GM21360 (cell line): ENCODE measurements around the gene LMNA.
A peak's percentile ranks its signal among the peaks of the same experiment; 100 is the strongest.

Experiments used
- ATAC-seq: cut with Tn5 transposase; IDR thresholded peaks from one replicate; pipeline ENCODE4 v1.9.1; 2021; ENCODE audit warnings: mild to moderate bottlenecking, moderate library complexity; ENCODE audit not compliant: unreplicated experiment

The LMNA gene

DNA sequence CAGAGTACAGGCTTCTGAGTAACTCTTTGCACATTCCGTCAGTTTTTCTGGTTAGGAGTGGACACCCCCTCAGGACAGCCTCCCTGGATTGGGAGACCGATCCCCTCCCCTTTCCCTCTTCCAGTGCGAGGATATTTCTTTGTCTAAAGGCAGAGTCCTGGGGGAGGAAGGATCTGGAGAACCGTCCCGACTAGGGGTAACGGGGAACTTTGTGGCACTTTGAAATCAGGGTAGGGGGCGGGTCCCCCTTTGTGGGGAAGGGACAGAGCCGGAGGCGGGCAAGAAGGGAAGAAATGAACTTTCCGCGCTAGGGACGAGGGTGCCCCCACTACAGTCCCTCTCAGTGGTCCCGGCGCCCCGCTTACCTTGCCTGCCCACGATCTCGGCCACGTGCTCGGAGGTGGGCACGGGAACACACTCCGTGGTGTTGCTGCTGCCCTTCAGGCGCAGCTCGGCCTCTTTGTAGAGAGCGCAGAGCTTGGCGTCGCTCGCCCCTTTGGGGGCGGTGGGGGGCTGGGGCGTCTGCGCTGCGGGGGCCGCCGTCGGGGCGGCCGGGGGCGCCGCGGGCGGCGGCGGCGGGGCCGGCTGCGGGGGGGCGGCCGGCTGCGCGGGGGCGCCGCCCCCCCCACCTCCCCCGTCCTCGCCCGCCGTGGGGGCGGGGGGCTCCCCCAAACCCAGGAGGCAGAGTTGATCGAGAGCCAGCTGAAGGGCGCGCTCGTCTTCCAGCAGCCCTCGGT, 33.2 kb upstream of the LMNA start:
- no peak for ATAC-seq

DNA sequence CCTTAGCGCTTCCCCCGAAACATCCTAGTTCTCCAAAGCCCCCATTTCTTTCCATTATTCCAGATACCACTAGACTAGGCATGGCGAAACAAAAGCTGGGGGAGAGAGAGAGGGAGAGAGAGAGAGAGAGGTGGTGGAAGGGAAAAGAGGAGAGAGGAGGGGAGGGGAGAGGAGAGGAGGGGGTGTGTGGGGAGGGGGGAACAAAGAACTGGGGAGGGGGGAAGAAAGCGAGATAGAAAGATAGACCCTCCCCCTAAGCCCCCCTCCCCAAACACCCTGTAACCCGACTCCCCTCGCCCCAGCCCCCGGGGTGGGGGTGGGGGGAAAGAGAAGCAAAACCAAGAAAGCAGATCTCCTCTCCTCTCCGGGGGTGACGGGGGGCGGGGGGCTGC, 32.6 kb upstream of the LMNA start:
- ATAC-seq, result no peak

- no peak for ATAC-seq
Measured at GRCh38 chr1:156082309-156083091, 32.0 kb upstream of the LMNA start, which contains the start of gene MEX3A. Gene MEX3A (minus strand): TSS chr1:156082465. CDS start chr1:156081998, 467 bp downstream.

DNA sequence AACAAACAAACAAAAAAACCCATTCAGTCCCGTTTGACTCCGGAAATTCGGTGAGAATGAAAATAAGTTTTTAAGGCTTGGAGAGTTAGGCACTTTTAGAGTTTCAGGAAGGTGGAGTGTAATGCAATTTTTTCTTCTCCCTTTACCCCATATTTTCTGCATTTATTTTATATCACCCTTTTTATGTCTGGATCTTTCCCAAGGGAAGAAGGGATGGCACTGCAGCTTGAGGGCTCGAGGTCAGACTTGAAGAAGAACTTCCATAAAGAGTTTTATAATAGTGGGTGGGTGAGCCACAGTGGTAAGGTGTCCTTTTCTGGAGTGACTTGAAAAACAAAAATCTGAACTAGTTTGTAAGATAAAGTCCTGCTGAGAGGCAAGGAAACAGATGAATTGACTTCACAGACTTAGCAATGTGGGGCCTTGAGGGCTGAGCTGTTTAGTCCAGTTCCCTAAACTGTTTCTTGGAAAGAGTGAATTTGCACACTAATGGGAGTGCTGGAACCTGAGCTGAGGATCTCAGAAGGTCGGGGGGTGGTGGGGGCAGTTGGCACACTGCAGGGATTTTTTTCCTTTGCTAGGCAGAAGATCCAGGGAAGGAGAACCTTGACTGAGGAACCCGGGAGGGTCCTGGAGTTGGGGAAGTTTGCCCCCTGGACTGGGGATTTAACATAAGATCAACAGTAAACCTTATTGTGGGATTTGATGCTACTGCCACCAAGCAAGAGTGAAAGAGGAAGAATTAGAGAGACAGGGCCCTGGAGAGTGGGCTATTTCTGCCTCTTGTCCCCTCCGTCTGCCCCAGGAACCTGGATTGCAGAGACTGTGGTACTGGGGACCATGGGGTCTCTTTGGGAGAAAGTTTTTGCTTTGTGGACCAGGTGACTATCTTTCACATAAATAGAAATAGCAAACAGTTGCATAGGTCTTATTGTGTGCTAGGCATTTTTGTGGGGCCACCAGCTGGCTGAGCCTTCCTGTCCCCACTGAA, 30.4 kb upstream of the LMNA start:
- ATAC-seq, result no peak

DNA sequence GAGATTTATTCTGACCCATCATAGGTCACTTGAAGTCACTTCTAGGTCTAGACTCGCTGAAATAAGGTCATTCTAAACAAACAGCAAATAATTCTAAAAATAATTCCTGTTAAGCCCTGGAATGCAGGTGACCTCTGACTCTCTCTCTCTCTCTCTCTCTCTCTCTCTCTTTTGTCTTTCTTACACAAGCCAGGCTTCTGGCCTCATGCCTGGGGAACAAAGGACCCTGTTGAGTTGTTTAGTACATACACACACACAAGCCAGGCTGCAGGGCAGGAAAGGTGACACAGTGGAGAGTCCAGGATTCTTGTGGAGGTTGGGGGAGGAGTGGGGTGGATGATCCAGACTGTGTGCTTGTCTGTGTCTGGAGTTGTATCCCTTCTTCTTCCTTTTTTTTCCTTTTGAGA, 28.3 kb upstream of the LMNA start:
- no peak for ATAC-seq

- no peak for ATAC-seq
Measured at GRCh38 chr1:156089704-156090103, 24.8 kb upstream of the LMNA start.

GRCh38 chr1:156090138-156090839, 24.2 kb upstream of the LMNA start:
- ATAC-seq, result no peak

- no peak for ATAC-seq
Measured at GRCh38 chr1:156090840-156091188, 23.7 kb upstream of the LMNA start.

- no peak for ATAC-seq
Measured at GRCh38 chr1:156091610-156092009, 22.9 kb upstream of the LMNA start.

- no peak for ATAC-seq
Measured at GRCh38 chr1:156095906-156096508, 18.5 kb upstream of the LMNA start.

GRCh38 chr1:156096640-156097391, 17.7 kb upstream of the LMNA start:
- ATAC-seq, result peak; percentile 58

DNA sequence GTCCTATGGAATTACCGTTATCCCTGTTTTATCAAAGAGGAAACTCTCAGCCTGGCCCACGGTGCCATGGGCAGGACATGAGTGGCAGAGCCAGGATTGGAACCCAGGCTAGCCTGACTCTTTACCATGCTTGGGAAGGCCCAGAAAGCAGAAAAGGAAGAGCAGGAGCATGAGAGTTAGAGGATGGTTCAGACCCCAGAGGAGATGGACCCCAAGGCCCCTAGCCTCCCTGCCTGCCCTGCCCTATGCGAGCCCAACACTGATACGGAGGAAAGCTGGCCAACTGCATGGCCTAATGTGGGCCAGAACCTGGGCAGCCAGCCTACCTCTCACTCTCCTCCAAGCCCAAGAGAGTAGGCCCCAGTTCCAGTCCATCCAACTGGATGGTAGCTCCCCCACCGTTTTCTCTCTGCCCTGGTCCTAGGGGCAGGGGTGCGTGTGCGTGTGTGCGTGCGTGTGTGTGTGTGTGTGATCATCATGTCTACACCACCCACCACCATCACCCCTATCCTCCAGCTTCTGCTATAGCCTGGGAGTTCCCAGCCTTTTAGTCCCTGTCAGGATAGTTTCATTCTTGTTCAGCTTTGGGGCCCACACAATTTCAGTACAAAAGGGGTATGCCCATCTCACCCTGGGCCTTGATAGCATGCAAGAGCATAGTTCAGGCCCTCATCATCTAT, 16.9 kb upstream of the LMNA start:
- no peak for ATAC-seq

DNA sequence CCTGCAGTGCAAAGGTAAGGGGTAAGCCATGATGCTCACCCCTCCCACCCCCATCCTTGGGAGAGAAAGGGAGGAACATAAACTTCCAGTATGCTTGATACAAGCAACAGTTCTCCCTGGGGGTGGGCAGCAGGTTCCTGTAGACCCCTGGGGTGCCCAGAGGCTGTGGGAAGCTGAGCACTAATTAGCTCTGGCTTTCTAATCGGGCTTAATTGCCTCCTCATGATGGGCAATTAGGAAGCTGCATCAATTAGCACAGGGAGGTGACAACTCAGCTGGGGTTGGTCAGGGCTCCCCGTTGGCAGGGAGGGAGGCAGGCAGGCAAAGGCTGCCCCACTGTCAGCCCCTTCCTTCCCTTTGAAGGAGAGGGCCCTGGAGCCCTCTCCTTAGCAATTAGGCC, 15.7 kb upstream of the LMNA start:
- ATAC-seq, result no peak

GRCh38 chr1:156099282-156099681, 15.2 kb upstream of the LMNA start:
- ATAC-seq, result no peak

GRCh38 chr1:156100205-156100995, 14.1 kb upstream of the LMNA start:
- ATAC-seq, result no peak

DNA sequence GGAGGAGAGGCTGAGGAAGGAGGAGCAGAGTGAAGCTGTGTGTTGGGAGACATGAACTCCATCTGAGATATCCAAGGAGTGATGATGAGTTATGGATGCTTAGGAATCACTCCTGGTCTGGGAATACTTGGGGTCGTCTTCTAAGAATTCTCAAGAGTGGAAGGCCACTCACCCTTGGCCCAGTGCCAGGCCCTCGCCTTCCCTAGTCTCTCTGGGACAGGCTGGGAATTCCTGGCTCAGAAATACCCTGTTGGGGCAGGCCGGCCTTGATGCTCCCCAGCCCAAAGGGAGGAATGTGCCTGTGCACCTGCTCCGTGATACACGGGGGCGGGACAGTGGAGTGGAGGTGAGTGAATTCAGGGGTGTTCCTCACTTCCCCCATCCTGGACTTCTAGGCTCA, 12.6 kb upstream of the LMNA start:
- ATAC-seq, result no peak

GRCh38 chr1:156102633-156103511, 11.6 kb upstream of the LMNA start:
- ATAC-seq, result no peak
